Muscle of leg (tissue), 11 donors: ENCODE measurements around the gene SERPINA3. TPM values are rescaled to one million over a fixed set of nuclear protein-coding genes. Genes with fewer than 3 reads are reported as not detected.

ENCODE experiments used
- DNase-seq: peaks from one replicate; pipeline ENCODE4 v3.0.0; 2013
- H3K27ac ChIP-seq: one replicate; pipeline ENCODE4 v1.5.1; 2013; ENCODE audit warnings: mild to moderate bottlenecking, low read length, control low read depth
- H3K27me3 ChIP-seq: one replicate; pipeline ENCODE4 v1.6.1; 2013; ENCODE audit warnings: low read length; ENCODE audit not compliant: control insufficient read depth, insufficient read depth
- H3K36me3 ChIP-seq: one replicate; pipeline ENCODE4 v1.6.1; 2013; ENCODE audit warnings: low read length; ENCODE audit not compliant: control insufficient read depth, insufficient read depth
- H3K4me1 ChIP-seq: one replicate; pipeline ENCODE4 v1.6.1; 2013; ENCODE audit warnings: low read length; ENCODE audit not compliant: control insufficient read depth, insufficient read depth
- H3K4me3 ChIP-seq: one replicate; pipeline ENCODE4 v1.5.1; 2013; ENCODE audit warnings: low read length, control low read depth
- H3K9me3 ChIP-seq: replicated peaks from 2 replicates; pipeline ENCODE4 v1.6.1; 2013; ENCODE audit warnings: low read depth, low read length; ENCODE audit not compliant: control insufficient read depth
- WGBS: methylation state at CpG from one replicate; pipeline ENCODE4 v1.1.5; 2013; ENCODE audit warnings: missing lambda C conversion rate; ENCODE audit not compliant: insufficient coverage; 5-methylcytosine and 5-hydroxymethylcytosine counted together
- polyA plus RNA-seq, 8 donors: library from polyadenylated mRNA; unstranded; fragments of 120-200 nt; gene quantifications; one replicate each; pipeline versions ENCODE4 v1.2.1 to v1.2.3, GENCODE V29; 2013; ENCODE audit warnings: inconsistent platforms in 1 of 8, low replicate concordance in 1 of 8; ENCODE audit not compliant: insufficient read length in 8 of 8, insufficient read depth in 1 of 8
- total RNA-seq: library from RNA; stranded (reverse); fragments of 120-200 nt; gene quantifications from one replicate; pipeline ENCODE4 v1.2.4, GENCODE V29; 2013

The SERPINA3 gene
- total and polyA plus RNA-seq, 9 donors = 0.09 to 0.32 (median 0.18) TPM; not detected in 4

DNA sequence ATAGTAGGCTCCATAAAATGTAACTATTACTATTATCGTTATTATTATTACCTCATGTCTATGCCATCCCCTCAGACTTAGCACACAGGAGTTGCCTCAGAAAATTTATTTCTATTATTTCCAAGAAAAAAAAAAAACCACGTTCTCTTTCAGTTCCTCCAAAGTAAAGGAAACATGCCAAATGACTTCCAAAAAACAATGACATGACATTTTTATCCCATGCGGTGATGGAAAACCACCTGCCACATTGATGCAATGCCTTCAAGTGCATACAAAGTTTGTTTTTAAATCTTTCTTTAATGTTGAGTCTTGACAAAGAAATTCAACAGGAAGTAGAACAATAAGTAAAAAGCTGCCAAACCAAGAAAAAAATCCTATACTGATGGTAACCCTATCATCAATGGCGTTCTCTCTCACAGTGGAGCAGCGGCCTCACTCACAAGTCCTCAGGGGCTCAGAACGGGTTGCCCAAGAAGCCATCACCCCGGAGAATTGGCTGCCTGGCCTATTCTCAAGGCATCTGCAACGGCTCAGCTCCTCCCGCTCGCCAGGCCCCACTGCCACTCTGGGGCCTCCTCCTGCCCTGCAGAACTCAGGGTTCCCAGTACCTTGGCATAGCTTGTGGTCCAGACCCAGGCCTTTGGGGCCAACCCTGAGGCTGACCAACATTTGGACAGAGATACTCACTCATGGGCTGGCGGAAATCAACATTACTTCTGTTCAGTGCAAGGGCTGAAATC is 51.9 kb downstream of the SERPINA3 start:
- H3K4me1 ChIP-seq = no peaks in the 10 kb centered on the region
- no peaks in the 10 kb centered on the region for H3K9me3 ChIP-seq
- no peak for DNase-seq
- 70% methylated on average over 8 of the region's 11 CpGs for WGBS
- H3K27me3 ChIP-seq = peaks cover 2% of the 10 kb centered on the region
- no peak overlapping the region for H3K4me3 ChIP-seq
- no peak overlapping the region for H3K27ac ChIP-seq
- no peaks in the 10 kb centered on the region for H3K36me3 ChIP-seq

DNA sequence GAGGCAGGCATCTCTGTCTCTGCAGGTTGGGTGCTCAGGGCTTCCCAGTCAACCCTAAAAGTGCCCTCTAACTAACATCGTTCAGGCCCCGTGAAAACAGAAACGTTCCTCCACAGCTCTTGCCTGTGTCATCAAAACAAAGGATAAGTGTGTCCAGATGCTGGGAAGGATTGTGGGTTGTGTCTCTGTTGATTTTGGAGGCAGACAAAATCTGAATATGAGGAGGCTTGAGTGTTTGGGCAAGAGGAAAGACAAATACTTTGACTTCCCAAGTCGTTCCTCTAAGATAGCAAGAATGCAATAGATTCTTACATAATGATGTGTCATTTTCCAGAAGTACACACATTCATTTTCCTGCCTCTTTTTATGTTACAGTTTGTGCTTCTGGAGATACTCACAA is 52.9 kb downstream of the SERPINA3 start:
- Histone ChIP-seq H3K9me3 (no peaks in the 10 kb centered on the region), H3K4me1 (no peaks in the 10 kb centered on the region), H3K36me3 (no peaks in the 10 kb centered on the region), H3K27ac (no peak overlapping the region), H3K4me3 (no peak overlapping the region), H3K27me3 (peaks cover 2% of the 10 kb centered on the region)
- no CpG with 5 or more reads among the region's 4 CpGs for WGBS
- DNase-seq = no peak

DNA sequence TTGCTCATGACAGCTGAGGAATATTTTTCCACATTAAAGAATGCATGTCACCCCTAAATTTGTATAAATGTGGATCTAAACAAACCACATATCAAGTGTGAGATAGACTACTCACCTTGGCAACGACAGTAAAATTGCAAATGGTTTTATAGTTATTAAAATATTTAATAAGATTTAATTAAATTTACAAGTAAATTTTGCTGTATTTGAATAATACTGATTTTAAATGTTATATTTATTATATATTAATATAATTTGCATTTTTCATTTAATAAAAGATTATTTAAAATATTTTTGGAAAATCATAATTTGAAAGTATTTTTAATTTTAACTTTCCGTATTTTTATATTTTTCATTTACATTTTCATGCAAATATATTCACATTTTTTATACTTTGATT is 53.4 kb downstream of the SERPINA3 start:
- no peaks in the 10 kb centered on the region for H3K36me3 ChIP-seq
- H3K4me3 ChIP-seq = no peak overlapping the region
- H3K27me3 ChIP-seq = peaks cover 3% of the 10 kb centered on the region
- WGBS = no CpG with 5 or more reads among the region's 2 CpGs
- H3K9me3 ChIP-seq = no peaks in the 10 kb centered on the region
- H3K27ac ChIP-seq = no peak overlapping the region
- no peaks in the 10 kb centered on the region for H3K4me1 ChIP-seq
- DNase-seq = no peak

DNA sequence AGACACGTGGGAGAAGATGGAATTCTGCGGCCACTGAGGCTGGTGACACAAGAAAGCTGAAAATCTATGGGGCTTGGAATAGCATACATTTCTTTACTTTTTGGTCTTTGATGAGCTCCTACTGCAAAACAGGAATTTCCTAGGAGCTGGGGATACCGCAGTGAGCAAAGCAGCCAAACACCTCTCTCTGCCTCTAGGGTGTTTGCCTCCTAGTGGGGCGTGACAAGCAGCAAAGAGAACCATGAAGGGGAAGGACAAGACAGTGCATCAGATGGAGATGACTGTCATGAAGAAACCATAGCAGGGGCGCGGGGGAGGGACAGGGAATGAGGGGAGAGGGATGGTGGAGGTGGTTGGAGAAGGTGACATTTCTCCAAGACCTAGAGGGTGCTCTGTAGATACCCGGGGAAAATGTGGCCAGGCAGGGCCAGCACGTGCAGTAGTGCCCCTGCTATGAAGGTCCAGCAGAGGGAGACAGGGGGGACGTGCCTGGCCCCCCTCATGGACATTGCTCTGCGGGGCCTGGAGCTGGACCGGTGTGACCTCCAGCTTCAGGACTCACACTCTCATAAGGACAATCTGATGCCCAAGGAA is 58.6 kb downstream of the SERPINA3 start:
- 81% methylated on average over 10 of the region's 11 CpGs for WGBS
- no peak overlapping the region for H3K4me3 ChIP-seq
- no peaks in the 10 kb centered on the region for H3K9me3 ChIP-seq
- H3K4me1 ChIP-seq = no peaks in the 10 kb centered on the region
- no peak overlapping the region for H3K27ac ChIP-seq
- peaks cover 5% of the 10 kb centered on the region for H3K27me3 ChIP-seq
- no peak for DNase-seq
- H3K36me3 ChIP-seq = no peaks in the 10 kb centered on the region

DNA sequence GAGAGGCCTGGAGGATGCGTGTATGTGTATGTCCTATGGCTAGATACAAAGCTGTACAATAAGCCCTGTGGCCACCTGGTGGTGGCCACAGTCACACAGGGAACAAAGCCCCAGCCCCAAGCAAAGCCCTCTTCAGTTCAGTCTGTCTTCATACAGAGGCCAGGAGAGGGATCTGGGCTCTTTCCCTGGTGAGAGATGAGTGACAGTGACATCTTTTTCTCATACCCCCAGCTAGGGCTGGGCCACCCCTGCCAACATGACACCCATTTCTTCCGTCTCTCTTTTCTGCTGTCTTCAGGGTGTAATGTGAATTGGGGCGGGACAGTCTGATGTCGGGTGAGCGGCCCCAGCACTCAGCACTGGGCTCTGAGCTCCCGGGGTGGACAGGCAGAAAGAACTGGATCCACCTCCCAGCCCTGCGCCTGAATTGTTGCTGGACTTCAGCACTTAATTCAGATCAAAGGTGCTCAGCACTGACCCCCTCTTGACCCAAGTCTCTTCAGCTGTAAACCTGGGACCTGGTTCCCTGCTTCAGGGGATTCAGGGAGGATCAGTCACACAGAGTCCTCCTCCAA is 59.8 kb downstream of the SERPINA3 start:
- Histone ChIP-seq H3K4me3 (no peak overlapping the region), H3K27me3 (peaks cover 5% of the 10 kb centered on the region), H3K27ac (no peak overlapping the region), H3K9me3 (no peaks in the 10 kb centered on the region), H3K4me1 (no peaks in the 10 kb centered on the region), H3K36me3 (no peaks in the 10 kb centered on the region)
- 51% methylated on average over 7 of the region's 7 CpGs for WGBS
- no peak for DNase-seq

DNA sequence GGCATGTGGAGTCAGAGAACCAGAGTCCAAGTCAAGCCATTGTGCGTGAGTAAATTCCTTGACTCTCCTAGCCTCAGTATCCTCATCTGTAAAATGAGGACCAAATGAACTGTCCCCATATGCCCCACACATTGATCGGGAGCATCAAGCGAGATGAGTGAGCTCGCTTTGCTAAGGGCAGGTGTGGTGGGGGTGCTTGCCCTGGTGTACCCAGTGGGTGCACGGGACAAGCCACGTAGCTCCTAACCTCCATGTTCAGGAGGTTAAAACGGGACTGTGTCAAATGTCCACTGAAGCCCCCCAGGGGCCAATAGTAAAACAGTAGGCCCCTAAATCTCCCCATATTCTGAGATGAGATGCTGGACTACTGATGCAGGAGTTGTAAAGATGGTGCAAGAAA is 60.9 kb downstream of the SERPINA3 start:
- whole genome bisulfite sequencing = 74% methylated on average over 3 of the region's 7 CpGs

More for the DNA sequence above, 60.9 kb downstream of the SERPINA3 start:
- no peak for DNase-seq
- no peak overlapping the region for H3K4me3 ChIP-seq
- H3K4me1 ChIP-seq = no peaks in the 10 kb centered on the region
- H3K36me3 ChIP-seq = no peaks in the 10 kb centered on the region
- H3K9me3 ChIP-seq = no peaks in the 10 kb centered on the region
- H3K27me3 ChIP-seq = peaks cover 5% of the 10 kb centered on the region
- no peak overlapping the region for H3K27ac ChIP-seq

Other genes with a start within 250 kb of the SERPINA3 start
- gene SERPINA2, start 245.7 kb upstream of the SERPINA3 start, total RNA-seq = not detected
- not detected for gene SERPINA2, start 245.7 kb upstream of the SERPINA3 start, polyA plus RNA-seq
- 2.0 TPM for gene SERPINA1, start 223.8 kb upstream of the SERPINA3 start, total RNA-seq
- gene SERPINA1, start 223.8 kb upstream of the SERPINA3 start, polyA plus RNA-seq = 10 to 100 TPM in 3 of 8 donors, 1 to 10 TPM in 5; 1.1 to 95.5 (median 2.4) TPM
- gene SERPINA11, start 159.6 kb upstream of the SERPINA3 start, total RNA-seq = not detected
- under 1 TPM in 2 of 8 donors, not detected in 6; 0.21 to 0.30 TPM for gene SERPINA11, start 159.6 kb upstream of the SERPINA3 start, polyA plus RNA-seq
- not detected for gene SERPINA9, start 136.2 kb upstream of the SERPINA3 start, total RNA-seq
- not detected for gene SERPINA9, start 136.2 kb upstream of the SERPINA3 start, polyA plus RNA-seq
- gene SERPINA12, start 102.9 kb upstream of the SERPINA3 start, total RNA-seq = not detected
- gene SERPINA12, start 102.9 kb upstream of the SERPINA3 start, polyA plus RNA-seq = not detected
- gene SERPINA4, start 50.9 kb upstream of the SERPINA3 start, total RNA-seq = 0.04 TPM
- 1 to 10 TPM in 1 of 8 donors, under 1 TPM in 2, not detected in 5; 0.63 to 3.2 (median 0.68) TPM for gene SERPINA4, start 50.9 kb upstream of the SERPINA3 start, polyA plus RNA-seq
- gene SERPINA5, start 31.0 kb upstream of the SERPINA3 start, total RNA-seq = 0.18 TPM
- 1 to 10 TPM in 1 of 8 donors, under 1 TPM in 5, not detected in 2; 0.05 to 1.2 (median 0.44) TPM for gene SERPINA5, start 31.0 kb upstream of the SERPINA3 start, polyA plus RNA-seq
- gene GSC, start 157.7 kb downstream of the SERPINA3 start, total RNA-seq = 2.9 TPM
- gene GSC, start 157.7 kb downstream of the SERPINA3 start, polyA plus RNA-seq = 1 to 10 TPM in 6 of 8 donors, under 1 TPM in 2; 0.71 to 6.2 (median 1.3) TPM